Measurements from ENCODE around the gene RESF1.
A peak's percentile ranks its signal among the peaks of the same experiment; 100 is the strongest.

Gene RESF1

DNA sequence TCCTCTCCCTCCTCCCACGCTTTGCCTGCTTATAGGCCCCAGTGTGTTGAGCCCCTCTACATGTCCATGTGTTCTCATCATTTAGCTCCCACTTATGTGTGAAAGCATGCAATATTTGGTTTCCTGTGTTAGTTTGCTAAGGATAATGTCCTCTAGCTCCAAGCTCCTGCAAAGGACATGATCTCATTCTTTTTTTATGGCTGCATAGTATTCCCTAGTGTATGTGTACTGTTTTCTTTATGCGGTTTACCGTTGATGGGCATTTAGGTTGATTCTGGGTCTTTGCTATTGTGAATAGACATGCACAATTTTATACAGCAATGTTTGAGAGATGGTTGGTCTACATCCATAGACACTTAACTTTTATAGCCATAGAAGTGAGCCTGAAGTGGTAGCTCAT, 5.1 kb downstream of the RESF1 start (continued):
- TF ChIP-seq, protein P1, sequence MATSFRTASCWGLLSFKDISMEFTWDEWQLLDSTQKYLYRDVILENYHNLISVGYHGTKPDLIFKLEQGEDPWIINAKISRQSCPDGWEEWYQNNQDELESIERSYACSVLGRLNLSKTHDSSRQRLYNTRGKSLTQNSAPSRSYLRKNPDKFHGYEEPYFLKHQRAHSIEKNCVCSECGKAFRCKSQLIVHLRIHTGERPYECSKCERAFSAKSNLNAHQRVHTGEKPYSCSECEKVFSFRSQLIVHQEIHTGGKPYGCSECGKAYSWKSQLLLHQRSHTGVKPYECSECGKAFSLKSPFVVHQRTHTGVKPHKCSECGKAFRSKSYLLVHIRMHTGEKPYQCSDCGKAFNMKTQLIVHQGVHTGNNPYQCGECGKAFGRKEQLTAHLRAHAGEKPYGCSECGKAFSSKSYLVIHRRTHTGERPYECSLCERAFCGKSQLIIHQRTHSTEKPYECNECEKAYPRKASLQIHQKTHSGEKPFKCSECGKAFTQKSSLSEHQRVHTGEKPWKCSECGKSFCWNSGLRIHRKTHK (tag by site-specific recombination; IDR thresholded peaks at IDR 0.05) = no peak
- TF ChIP-seq, protein P2, sequence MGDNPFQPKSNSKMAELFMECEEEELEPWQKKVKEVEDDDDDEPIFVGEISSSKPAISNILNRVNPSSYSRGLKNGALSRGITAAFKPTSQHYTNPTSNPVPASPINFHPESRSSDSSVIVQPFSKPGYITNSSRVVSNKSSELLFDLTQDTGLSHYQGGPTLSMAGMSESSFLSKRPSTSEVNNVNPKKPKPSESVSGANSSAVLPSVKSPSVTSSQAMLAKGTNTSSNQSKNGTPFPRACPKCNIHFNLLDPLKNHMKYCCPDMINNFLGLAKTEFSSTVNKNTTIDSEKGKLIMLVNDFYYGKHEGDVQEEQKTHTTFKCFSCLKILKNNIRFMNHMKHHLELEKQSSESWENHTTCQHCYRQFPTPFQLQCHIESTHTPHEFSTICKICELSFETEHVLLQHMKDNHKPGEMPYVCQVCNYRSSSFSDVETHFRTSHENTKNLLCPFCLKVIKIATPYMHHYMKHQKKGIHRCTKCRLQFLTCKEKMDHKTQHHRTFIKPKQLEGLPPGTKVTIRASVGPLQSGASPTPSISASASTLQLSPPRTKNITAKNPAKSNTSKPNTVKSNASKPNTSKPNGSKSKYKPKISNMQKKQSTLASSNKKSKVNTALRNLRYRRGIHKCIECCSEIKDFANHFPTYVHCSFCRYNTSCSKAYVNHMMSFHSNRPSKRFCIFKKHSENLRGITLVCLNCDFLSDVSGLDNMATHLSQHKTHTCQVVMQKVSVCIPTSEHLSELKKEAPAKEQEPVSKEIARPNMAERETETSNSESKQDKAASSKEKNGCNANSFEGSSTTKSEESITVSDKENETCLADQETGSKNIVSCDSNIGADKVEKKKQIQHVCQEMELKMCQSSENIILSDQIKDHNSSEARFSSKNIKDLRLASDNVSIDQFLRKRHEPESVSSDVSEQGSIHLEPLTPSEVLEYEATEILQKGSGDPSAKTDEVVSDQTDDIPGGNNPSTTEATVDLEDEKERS (tag by site-specific recombination; IDR thresholded peaks at IDR 0.05) = 0 out of 2 replicates have a peak, but pooled peaks have one; percentile 14
- TF ChIP-seq ZFP3 (tag by site-specific recombination; IDR thresholded peaks at IDR 0.05; ENCODE audit: low read depth) = no peak
- TF ChIP-seq GLIS2 (tag by site-specific recombination; IDR thresholded peaks at IDR 0.05) = no peak
- TF ChIP-seq KLF10 (tag by site-specific recombination; IDR thresholded peaks at IDR 0.05) = no peak
- TF ChIP-seq ZNF169 (tag by site-specific recombination; IDR thresholded peaks at IDR 0.05) = no peak
- TF ChIP-seq, protein P3, sequence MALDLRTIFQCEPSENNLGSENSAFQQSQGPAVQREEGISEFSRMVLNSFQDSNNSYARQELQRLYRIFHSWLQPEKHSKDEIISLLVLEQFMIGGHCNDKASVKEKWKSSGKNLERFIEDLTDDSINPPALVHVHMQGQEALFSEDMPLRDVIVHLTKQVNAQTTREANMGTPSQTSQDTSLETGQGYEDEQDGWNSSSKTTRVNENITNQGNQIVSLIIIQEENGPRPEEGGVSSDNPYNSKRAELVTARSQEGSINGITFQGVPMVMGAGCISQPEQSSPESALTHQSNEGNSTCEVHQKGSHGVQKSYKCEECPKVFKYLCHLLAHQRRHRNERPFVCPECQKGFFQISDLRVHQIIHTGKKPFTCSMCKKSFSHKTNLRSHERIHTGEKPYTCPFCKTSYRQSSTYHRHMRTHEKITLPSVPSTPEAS (tag by site-specific recombination; IDR thresholded peaks at IDR 0.05) = no peak
- no peak for TF ChIP-seq ZNF560 (tag by site-specific recombination; IDR thresholded peaks at IDR 0.05; ENCODE audit: borderline replicate concordance)
- no peak for TF ChIP-seq SP3 (tag by site-specific recombination; IDR thresholded peaks at IDR 0.05)
- no peak for TF ChIP-seq ZNF830 (tag by site-specific recombination; IDR thresholded peaks at IDR 0.05; ENCODE audit: low read depth)

DNA sequence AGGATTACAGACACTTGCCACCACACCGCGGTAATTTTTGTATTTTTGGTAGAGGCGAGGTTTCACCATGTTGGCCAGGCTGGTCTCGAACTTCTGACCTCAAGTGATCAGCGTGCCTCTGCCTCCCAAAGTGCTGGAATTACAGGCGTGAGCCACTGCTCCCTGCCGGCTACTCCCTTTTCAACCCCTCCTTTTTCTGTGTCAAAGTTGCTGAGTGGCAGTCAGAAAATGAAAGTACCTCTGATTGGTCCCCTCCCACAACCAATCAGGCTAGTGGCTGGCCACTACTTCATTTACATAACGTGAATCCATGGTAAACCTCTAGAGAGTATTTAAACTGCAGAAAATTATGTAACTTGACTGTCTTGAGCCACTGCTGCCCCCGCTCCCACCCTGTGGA, 5.9 kb downstream of the RESF1 start:
- peaks cover 6 to 32% of the 10 kb centered on the region in 2 experiments for H3K36me3 ChIP-seq (ENCODE audit: control insufficient read depth in 2 of 2, insufficient read depth in 1 of 2, low read length in 2 of 2)
- TF ChIP-seq ZNF792 (tag by site-specific recombination; IDR thresholded peaks at IDR 0.05) = no peak
- TF ChIP-seq ZNF623 (tag by site-specific recombination; IDR thresholded peaks at IDR 0.05) = no peak
- no peak for TF ChIP-seq BCL11A (tag by site-specific recombination; IDR thresholded peaks at IDR 0.05; ENCODE audit: low read depth)
- ChIA-PET POLR2A (no interaction called here), CTCF (no interaction called here)
- no peaks in the 10 kb centered on the region for H3K9me3 ChIP-seq (ENCODE audit: control insufficient read depth, insufficient read depth, low read depth, low read length)
- peaks cover 14% of the 10 kb centered on the region for H3K4me1 ChIP-seq (ENCODE audit: control insufficient read depth, insufficient read depth, low read length)
- no peak overlapping the region for H3K4me3 ChIP-seq (ENCODE audit: low read depth, low read length)
- no peak overlapping the region for H3K27ac ChIP-seq (ENCODE audit: extremely low read depth, low read depth, low read length)

DNA sequence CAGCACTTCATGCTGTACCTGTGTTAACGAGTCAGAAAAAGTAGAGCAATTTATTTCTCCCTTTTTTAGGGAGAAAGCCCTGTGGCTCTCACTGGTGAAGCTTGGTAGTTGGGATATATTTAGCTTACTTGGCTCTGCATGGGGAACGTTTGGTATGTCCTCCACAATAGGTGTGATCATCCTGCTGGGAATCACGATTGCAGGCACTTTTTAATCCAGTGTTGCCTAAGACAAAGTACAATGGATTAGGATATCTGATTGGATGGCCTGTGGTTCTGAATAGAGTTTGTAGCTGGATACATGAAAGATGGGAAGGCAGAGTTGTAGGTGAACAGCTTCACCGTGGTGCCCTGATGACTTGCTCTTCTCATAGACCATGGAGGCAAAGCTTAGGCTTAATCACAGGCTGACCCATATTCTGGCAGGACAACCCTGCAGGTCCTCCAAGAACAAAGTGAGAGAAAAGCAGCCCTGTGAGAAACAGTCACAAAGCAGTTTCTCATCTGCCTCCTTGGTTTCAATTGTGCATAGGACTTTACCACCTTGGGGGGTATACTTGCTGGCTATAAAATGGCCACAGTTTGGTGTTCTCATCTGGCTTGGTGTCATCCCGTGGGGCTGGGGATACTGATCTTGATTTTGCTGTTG, 7.5 kb downstream of the RESF1 start:
- H3K36me3 ChIP-seq (ENCODE audit: control insufficient read depth in 2 of 2, insufficient read depth in 1 of 2, low read length in 2 of 2) = peaks cover 6 to 39% of the 10 kb centered on the region in 2 experiments
- H3K27ac ChIP-seq (ENCODE audit: extremely low read depth, low read depth, low read length) = no peak overlapping the region
- peak; percentile 20; the same call in 1 of the 2 replicates for TF ChIP-seq GLIS1 (tag by site-specific recombination; IDR thresholded peaks at IDR 0.05)
- no peak for TF ChIP-seq ZNF174 (tag by site-specific recombination; IDR thresholded peaks at IDR 0.05)
- TF ChIP-seq ZNF624 (tag by site-specific recombination; IDR thresholded peaks at IDR 0.05) = no peak
- TF ChIP-seq ZNF155 (tag by site-specific recombination; IDR thresholded peaks at IDR 0.05) = no peak
- peak; percentile 48; the same call in 1 of the 2 replicates for TF ChIP-seq ZBTB17 (tag by site-specific recombination; IDR thresholded peaks at IDR 0.05)
- TF ChIP-seq ZSCAN23 (tag by site-specific recombination; IDR thresholded peaks at IDR 0.05) = no peak
- TF ChIP-seq ZNF426 (tag by site-specific recombination; IDR thresholded peaks at IDR 0.05) = no peak
- ChIA-PET CTCF (no interaction called here), POLR2A (no interaction called here)
- no peak overlapping the region for H3K4me3 ChIP-seq (ENCODE audit: low read depth, low read length)
- no peaks in the 10 kb centered on the region for H3K9me3 ChIP-seq (ENCODE audit: control insufficient read depth, insufficient read depth, low read depth, low read length)
- H3K4me1 ChIP-seq (ENCODE audit: control insufficient read depth, insufficient read depth, low read length) = peaks cover 3% of the 10 kb centered on the region; the same call in 1 of the 2 replicates

All from HEK293 (cell line).